SU-DHL-6 (cell line): ENCODE data around the gene KCNK16.

Experiments used
- CTCF ChIP-seq: fragments of 200-600 bp; sonication (generic); IDR thresholded peaks from one replicate; pipeline ENCODE4 v1.5.1; 2017; ENCODE audit warnings: antibody characterized with exemption, mild to moderate bottlenecking, low read length, moderate library complexity; ENCODE audit not compliant: insufficient read depth, poor library complexity, severe bottlenecking
- EZH2phosphoT487 ChIP-seq: fragments of 200-600 bp; sonication (generic), shearing (Covaris generic); conservative IDR thresholded peaks from 2 replicates; pipeline ENCODE4 v1.6.1; 2018; ENCODE audit warnings: mild to moderate bottlenecking, antibody characterized with exemption, low read length, moderate library complexity, mixed read lengths

DNA sequence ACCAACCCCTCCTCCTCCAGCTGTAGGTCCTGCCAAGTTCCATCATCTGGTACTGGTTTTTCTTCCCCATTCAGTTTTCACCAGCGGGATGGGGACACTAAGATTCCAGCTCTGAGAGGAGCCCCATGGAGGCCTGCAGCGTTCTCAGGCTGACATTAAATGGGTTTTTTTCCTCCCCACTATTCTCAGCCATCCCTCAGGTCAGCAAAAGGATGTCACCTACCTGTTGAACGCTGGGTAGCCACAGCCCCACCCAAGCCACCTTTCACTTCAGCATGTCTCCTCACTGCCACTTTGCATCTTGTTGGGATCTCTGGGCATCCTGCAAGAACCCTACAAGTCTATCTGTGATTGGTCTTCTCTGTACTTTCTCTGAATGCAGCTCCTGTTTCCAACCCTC lies 15.0 kb downstream of the KCNK16 start:
- TF ChIP-seq CTCF (no peak), EZH2phosphoT487 (no peak)
